ENCODE measurements around the gene HHEX.
"Not testable (repeated sequence)": the region's sequence is repeated elsewhere in the genome, so short reads cannot be mapped to it uniquely, and the experiment has no call there.

The HHEX gene

GRCh38 chr10:92689663-92690210 lies at the start of gene HHEX:
Gene HHEX, plus strand, starts transcription at chr10:92689955. Its CDS starts 32 bp downstream, at chr10:92689987.
- TF ChIP-seq CTCF (IDR thresholded peaks at IDR 0.05; ENCODE audit: low read depth, low read length): no peak
- peak within 1 kb of the TSS; percentile 88 for H3K4me3 ChIP-seq (ENCODE audit: low read depth, low read length)

DNA sequence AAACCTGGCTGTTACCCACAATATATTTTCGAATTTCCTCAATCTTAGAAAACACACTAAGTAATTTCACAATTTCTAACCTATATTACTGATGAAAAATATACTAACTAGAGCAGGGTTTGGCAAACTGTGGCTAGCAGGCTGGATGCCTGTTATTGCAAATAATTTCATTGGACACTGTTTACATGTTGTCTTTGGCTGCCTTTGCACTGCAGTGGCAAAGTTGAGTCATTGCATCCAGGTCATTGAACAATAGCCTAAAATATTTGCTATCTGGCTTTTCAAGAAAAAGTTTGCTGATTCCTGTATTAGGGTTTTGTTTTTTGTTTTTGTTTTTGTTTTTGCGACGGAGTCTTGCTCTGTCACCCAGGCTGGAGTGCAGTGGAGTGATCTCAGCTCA lies 49.6 kb upstream of the HHEX start:
- no peak for TF ChIP-seq CTCF (IDR thresholded peaks at IDR 0.05; ENCODE audit: low read depth, low read length)
- H3K4me3 ChIP-seq (ENCODE audit: low read depth, low read length): no peak overlapping the region

GRCh38 chr10:92641492-92641891 lies 48.3 kb upstream of the HHEX start:
- no peak overlapping the region for H3K4me3 ChIP-seq (ENCODE audit: low read depth, low read length)
- no peak for TF ChIP-seq CTCF (IDR thresholded peaks at IDR 0.05; ENCODE audit: low read depth, low read length)

DNA sequence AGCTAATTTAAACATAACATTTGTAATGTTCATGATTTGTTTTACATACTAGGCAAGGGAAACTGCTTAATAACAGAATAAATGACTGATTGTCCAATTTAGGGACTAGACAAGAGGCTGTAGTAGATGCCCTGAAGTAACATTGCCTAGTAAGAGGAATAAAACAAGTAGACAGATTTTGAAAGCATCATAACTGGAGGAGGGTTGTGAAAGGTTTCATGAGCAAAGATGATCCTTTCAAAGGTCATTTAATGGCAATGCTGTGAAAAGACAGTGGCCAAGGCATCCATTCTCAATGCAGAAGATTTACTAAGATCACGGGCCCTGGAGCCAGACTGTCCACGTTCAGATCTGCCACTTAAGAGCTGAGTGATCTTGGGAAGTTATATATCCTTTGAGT lies 44.8 kb upstream of the HHEX start:
- H3K4me3 ChIP-seq (ENCODE audit: low read depth, low read length): no peak overlapping the region
- TF ChIP-seq CTCF (IDR thresholded peaks at IDR 0.05; ENCODE audit: low read depth, low read length): no peak

DNA sequence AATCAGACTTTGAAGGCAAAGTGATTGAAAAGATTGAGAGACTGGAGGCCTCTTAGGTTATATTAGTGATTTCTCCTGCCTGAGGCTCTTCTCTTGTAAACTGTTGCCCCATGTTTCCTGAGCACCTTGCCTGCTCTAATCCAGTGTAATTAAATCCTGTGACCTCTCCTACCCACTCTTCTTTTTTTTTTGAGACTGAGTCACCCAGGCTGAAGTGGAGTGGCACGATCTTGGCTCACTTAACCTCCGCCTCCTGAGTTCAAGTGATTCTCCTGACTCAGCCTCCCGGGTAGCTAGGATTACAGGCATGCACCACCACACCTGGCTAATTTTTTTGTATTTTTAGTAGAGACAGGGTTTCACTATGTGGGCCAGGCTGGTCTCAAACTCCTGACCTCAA lies 38.9 kb upstream of the HHEX start:
- H3K4me3 ChIP-seq (ENCODE audit: low read depth, low read length): not testable (repeated sequence)

DNA sequence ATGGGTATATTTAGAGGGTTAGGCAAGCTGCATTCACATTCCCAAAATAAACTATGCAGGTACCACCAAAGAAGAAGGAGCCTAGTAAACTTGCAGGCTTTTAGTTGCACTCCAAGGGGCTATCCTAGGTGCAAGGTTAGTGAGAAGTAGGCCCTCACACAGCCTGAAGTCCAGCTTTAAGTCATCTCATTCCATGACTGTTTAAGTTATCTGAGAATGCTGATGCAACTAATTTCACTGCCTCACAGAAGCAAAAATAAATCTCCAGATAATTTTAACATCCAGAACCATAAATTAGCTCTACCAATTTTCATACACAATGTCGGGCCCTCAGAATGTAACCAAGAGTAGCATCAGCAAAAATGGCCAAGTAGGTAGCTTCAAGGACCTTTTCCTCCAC lies 34.3 kb upstream of the HHEX start:
- no peak overlapping the region for H3K4me3 ChIP-seq (ENCODE audit: low read depth, low read length)
- no peak for TF ChIP-seq CTCF (IDR thresholded peaks at IDR 0.05; ENCODE audit: low read depth, low read length)

DNA sequence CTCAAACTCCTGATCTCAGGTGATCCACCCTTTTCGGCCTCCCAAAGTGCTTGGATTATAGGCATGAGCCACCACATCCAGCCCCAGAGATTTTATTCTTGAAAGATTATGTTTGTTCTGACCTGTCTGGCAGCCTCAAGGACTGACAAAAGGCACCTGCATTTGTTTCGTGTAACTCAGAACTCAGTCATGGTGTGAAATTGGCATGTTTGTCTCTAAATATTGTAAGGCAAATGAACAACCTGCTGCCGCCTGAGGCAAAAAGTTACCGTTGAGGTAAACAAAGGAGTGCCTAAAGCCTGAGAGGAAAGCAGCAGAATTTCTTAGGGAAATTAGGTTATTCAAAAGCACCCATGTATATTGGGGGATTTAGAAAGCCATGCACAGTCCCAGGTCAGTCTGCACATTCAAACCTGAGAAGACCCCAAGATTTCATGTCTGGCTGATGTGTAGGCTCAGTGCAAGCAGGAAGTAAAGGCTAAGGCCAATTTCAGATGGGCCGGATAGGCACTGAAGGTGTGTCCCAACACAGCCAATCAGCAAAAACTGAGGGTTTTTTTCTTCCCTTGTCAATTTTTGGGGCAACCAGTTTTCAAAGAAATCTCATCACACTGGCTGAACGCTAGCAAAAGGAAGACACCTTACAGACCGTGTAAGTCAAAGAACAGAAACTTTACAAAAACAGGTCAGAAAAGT lies 33.3 kb upstream of the HHEX start:
- TF ChIP-seq CTCF (IDR thresholded peaks at IDR 0.05; ENCODE audit: low read depth, low read length): no peak

GRCh38 chr10:92657024-92657423 lies 32.7 kb upstream of the HHEX start:
- no peak overlapping the region for H3K4me3 ChIP-seq (ENCODE audit: low read depth, low read length)
- no peak for TF ChIP-seq CTCF (IDR thresholded peaks at IDR 0.05; ENCODE audit: low read depth, low read length)

More for the DNA sequence above, 33.3 kb upstream of the HHEX start:
- H3K4me3 ChIP-seq (ENCODE audit: low read depth, low read length): no peak overlapping the region
